Measurements from ENCODE around the gene ALOXE3.

The ALOXE3 gene

GRCh38 chr17:8117980-8118768 lies at the start of gene ALOXE3:
ALOXE3 (minus strand) TSS chr17:8118514; CDS start chr17:8117990, 524 bp downstream.
- peak; percentile 26 for ATAC-seq
- no peak for TF ChIP-seq ZNF8 (CRISPR knock-in tag; IDR thresholded peaks at IDR 0.05)
- no peak for TF ChIP-seq ZFP3 (CRISPR knock-in tag; IDR thresholded peaks at IDR 0.05)
- TF ChIP-seq ZNF70 (CRISPR knock-in tag; IDR thresholded peaks at IDR 0.05): no peak
- no peak for TF ChIP-seq POU6F1 (CRISPR knock-in tag; IDR thresholded peaks at IDR 0.05; ENCODE audit: borderline replicate concordance, low read depth)
- TF ChIP-seq PATZ1 (CRISPR knock-in tag; IDR thresholded peaks at IDR 0.05; ENCODE audit: borderline replicate concordance): no peak
- TF ChIP-seq OSR1 (CRISPR knock-in tag; IDR thresholded peaks at IDR 0.05): no peak
- no peak for TF ChIP-seq ISL1 (CRISPR knock-in tag; IDR thresholded peaks at IDR 0.05)
- no peak for TF ChIP-seq TOX (CRISPR knock-in tag; IDR thresholded peaks at IDR 0.05; ENCODE audit: borderline replicate concordance)
- no peak for TF ChIP-seq ESRRG (CRISPR knock-in tag; IDR thresholded peaks at IDR 0.05)
- no peak for TF ChIP-seq BACH2 (CRISPR knock-in tag; IDR thresholded peaks at IDR 0.05; ENCODE audit: borderline replicate concordance)

GRCh38 chr17:8167526-8167925 lies 49.2 kb upstream of the ALOXE3 start:
- ATAC-seq: no peak
- TF ChIP-seq ZNF70 (CRISPR knock-in tag; IDR thresholded peaks at IDR 0.05) (no peak), PPARA (CRISPR knock-in tag; IDR thresholded peaks at IDR 0.05; ENCODE audit: borderline replicate concordance) (no peak), ZFP30 (CRISPR knock-in tag; IDR thresholded peaks at IDR 0.05) (no peak), TSHZ2 (CRISPR knock-in tag; IDR thresholded peaks at IDR 0.05) (no peak), RARB (CRISPR knock-in tag; IDR thresholded peaks at IDR 0.05) (no peak), ARNTL (CRISPR knock-in tag; IDR thresholded peaks at IDR 0.05; ENCODE audit: borderline replicate concordance, low read depth) (no peak), TOX (CRISPR knock-in tag; IDR thresholded peaks at IDR 0.05; ENCODE audit: borderline replicate concordance) (no peak), POU6F1 (CRISPR knock-in tag; IDR thresholded peaks at IDR 0.05; ENCODE audit: borderline replicate concordance, low read depth) (no peak), ESRRG (CRISPR knock-in tag; IDR thresholded peaks at IDR 0.05) (no peak), ISL1 (CRISPR knock-in tag; IDR thresholded peaks at IDR 0.05) (no peak), ZNF565 (CRISPR knock-in tag; conservative IDR thresholded peaks at IDR 0.05; ENCODE audit: low read depth) (no peak), ZFP3 (CRISPR knock-in tag; IDR thresholded peaks at IDR 0.05) (no peak), SNAI2 (CRISPR knock-in tag; IDR thresholded peaks at IDR 0.05) (no peak), PATZ1 (CRISPR knock-in tag; IDR thresholded peaks at IDR 0.05; ENCODE audit: borderline replicate concordance) (no peak), TCF4 (CRISPR knock-in tag; IDR thresholded peaks at IDR 0.05; ENCODE audit: borderline replicate concordance) (no peak), GLIS3 (CRISPR knock-in tag; IDR thresholded peaks at IDR 0.05) (no peak), ZC3H10 (CRISPR knock-in tag; IDR thresholded peaks at IDR 0.05) (no peak), ZNF8 (CRISPR knock-in tag; IDR thresholded peaks at IDR 0.05) (no peak), CREB5 (CRISPR knock-in tag; IDR thresholded peaks at IDR 0.05; ENCODE audit: low read depth) (no peak), CSDC2 (CRISPR knock-in tag; IDR thresholded peaks at IDR 0.05) (no peak)

All from SK-N-SH treated with all-trans-retinoic acid at 6 μM for 48 hours (cell line).